HG02571 (cell line): ENCODE results near the gene KIF2A.
A peak's percentile ranks its signal among the peaks of the same experiment; 100 is the strongest.

ENCODE experiments used
- ATAC-seq: cut with Tn5 transposase; IDR thresholded peaks from one replicate; pipeline ENCODE4 v1.9.1; 2021; ENCODE audit warnings: mild to moderate bottlenecking, moderate library complexity; ENCODE audit not compliant: unreplicated experiment

KIF2A gene

DNA sequence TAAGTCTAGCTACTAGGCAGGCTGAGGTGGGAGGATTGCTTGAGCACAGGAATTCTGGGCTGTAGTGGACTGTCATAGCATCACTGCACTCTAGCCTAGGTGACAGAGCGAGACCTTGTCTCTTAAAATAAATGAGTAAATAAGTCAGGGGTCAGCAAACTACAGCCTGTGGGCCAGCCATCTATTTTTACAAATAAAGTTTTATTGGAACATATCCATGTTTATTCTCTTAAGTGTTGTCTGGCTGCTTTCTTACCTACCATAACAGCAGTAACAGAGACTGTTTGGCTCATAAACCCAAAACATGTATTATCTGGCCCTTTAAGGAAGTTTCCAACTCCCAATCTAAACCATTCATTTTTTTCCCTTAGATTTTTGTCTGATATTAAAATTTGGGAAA, 68.1 kb downstream of the KIF2A start:
- no peak for ATAC-seq

DNA sequence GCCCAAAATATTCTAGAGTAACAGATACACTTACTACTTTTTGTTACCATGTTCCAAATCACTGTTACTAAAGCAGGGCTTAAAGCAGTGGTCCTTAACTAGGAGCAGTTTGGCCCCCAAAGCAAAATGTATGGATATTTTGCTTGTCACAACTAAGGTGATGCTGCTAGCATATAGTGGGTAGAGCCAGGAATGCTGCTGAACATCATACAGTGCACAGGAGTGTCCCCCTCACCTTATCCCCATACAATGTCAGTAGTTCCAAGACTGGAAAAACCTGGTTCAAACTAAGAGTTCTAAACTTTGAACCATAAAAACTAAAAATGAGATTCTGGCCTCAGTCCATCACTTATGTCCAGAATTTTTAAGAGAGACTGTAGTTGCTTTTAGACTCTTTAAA, 69.6 kb downstream of the KIF2A start:
- ATAC-seq: no peak

DNA sequence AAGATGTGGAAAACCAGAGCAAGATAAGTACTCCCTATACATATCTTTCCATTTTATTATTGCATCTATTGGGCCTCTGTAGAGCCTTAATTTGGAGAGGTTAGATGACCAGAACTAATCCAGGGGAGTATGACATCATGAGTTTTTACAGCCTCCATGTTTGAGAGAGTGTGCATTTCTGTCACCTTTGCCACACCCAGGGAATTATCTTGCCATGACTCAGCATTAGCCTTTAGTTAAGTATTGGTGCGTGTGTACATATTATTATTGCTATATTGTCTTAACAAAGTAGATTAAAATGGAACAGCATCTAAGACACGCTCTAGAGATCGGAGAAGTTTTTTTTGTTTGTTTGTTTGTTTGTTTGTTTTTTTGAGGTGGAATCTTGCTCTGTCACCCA, 70.1 kb downstream of the KIF2A start:
- ATAC-seq: no peak

DNA sequence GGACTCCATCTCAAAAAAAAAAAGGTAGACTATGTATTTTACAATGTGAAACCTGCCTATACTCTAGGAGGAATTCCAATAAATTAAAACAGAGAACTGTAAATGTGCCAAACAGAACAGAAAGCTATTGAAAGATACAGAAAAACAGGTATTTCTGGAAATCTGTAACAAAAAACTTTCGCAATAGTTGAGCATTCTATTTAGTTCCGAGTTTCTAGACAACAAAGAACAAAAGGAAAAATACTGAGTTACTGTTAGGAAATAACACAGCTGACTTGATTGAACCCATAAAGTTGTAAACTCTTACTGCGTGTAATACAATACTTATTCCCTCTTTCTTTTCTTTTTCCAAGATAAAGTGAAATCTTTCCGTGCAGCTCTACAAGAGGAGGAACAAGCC, 79.1 kb downstream of the KIF2A start:
- ATAC-seq: no peak

DNA sequence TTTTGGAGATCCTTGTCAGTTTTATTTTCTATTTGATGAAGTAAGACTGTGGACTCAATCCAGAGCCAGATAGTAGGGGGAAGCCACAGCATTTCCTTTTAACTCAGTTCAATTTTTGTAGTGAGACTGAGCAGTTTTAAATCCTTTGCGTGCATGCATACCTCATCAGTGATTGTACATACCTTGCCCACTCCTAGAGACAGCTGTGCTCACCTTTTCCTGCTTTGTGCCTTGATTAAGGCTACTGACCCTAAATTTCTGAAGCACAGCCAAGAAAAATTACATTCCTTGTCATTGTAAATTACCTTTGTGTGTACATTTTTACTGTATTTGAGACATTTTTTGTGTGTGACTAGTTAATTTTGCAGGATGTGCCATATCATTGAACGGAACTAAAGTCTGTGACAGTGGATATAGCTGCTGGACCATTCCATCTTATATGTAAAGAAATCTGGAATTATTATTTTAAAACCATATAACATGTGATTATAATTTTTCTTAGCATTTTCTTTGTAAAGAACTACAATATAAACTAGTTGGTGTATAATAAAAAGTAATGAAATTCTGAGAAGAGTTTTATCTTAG, 79.9 kb downstream of the KIF2A start:
- ATAC-seq: no peak

DNA sequence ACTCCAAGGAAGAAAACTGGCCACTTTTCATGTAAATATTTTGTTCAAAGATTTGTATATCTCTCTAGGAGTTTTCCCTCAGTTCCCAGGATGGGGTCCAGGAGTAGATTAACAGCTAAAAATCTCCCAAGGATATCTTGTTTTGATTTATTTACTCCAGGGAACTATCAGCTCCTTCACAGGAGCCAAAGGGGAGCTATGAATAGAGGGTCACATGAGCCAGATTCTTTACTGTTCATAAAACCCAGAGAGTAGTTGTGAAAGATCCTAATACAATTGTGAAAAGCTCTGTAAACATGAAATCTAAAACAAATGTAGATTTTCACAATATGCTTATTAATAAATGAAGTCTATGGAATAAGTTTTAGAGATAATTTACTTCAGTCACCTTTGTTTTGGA, 80.8 kb downstream of the KIF2A start:
- ATAC-seq: no peak

DNA sequence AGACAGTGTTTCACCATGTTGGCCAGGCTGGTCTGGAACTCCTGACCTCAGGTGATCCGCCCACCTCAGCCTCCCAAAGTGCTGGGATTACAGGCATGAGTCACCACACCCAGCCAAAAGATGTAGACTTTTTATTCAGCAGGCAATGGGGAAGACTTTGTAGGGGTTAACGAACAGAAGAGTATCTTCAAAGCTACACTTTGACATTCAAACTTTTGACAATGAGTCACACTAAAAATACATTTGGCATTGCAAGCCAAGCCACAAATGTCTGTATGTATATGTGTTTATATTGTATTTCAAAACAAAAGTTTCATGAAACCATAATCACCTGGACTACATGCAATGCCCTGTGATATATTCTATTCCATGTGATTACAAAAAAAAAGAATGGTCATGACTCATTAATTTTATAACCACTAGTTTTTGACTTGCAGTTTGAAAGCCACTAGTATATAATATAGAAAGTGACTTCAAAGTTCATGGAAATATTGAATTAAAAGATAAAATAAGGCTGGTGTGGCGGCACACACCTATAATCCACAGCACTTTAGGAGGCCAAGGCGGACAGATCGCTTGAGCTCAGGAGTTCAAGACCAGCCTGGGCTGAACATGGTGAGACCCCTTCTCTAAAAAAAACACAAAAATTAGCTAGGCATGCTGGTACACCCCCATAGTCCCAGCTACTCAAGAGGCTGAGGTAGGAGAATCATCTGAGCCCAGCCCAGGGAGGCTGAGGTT, 89.4 kb downstream of the KIF2A start:
- ATAC-seq: no peak

DNA sequence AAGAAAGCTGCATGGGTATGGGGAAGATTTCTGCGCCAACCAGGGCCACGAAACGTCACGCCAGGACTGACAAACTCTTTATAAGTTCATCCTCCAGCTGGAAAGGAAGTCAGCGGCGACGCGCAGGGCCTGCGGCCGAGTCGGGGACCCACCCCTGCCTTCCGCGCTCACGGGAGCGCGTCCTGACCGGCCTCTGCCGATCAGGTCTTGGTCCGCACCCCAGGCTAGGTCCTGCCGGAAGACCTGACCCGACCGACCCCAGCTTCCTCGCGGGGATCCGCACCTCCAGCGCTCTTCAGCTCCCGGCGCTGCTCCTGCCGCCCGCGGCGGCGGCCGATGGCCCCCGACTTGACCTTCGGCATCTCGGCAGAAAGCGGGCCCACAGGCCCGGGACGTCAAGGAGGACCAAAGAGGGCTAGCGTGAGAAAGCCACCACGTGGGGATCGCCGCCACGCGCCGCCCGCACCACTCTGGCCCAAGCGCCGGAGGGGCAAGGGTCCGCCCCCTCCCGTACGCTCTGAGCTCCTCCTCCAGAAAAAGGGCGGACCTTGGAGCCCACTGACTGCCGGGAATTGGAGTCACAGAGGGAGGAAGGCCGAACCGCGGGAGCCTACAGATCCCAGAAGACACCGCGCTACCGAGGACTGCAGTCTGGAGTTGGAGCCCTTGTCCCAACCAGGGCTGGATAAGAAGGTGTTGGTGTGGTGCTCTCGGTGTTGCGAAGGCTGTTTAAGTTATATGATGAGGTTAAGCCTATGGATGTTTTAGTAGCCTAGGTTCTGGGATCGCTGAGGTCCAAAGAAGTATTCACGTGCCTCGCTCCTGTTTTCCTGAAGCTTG, 97.6 kb downstream of the KIF2A start, which contains the start of gene DIMT1:
TSS of gene DIMT1 (minus strand) at position 495 of the 840 bp plus-strand sequence. CDS start at position 362, 133 bp downstream.
- ATAC-seq: peak; percentile 98

DNA sequence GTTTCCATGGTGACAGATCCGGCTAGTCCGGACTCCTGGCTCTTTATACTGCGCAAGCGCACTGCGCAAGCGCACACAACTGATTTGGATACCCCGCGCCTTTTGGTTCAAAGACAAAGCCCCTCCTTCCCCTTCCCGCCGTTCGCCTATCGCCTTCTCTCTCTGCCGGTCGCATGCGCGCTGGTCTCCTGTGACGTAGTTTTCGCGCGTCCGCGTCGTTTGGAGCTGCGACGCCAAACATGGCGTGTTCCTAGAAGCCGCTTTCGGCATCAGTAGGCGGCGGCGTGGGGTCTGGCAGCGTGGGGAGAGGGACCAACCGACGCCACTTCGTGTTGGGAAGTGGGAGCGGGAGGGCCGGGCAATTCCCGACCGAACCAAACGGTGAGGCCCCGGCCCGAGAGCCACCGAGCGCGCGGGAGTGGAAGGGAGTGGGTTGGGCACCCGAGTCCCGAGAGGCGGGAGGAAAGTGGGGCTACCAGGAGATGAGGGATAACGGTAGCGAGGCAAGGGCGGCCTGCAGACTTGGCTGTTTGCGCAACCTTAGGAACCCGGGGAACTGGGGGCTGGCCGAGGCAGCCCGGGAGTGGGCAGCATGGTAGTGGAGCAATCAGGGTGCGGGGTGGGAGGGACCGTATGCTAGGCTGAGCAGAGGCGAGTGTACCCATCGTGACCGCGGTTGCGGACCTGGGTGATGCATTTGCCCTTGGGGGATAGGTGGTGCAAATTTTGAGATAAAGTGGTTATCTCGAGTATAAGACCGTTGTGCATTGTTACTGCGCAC, 106.7 kb downstream of the KIF2A start, which contains the start of gene IPO11:
TSS of gene IPO11 (plus strand) at position 215 of the 781 bp plus-strand sequence. CDS start 24,517 bp downstream, outside the sequence.
- ATAC-seq: peak; percentile 97

DNA sequence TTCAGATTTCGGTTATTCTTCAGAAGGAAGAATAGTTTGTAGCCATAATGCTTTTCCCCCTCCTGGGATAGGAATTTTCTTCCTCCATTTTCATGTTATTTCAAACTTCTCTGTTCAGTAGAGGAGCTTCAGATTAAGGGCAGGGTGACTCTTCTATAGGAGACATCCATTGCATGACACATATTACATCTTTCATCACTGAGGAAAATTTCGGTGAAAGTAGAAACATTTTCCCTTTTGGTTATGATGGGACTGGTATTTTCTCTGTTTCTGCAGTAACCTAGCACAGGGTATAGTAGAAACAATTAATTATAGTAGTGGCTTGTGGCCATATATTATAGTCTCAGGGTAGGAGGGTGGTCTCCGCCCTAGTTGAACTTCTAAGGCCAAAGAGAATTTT, 107.7 kb downstream of the KIF2A start:
- ATAC-seq: no peak

DNA sequence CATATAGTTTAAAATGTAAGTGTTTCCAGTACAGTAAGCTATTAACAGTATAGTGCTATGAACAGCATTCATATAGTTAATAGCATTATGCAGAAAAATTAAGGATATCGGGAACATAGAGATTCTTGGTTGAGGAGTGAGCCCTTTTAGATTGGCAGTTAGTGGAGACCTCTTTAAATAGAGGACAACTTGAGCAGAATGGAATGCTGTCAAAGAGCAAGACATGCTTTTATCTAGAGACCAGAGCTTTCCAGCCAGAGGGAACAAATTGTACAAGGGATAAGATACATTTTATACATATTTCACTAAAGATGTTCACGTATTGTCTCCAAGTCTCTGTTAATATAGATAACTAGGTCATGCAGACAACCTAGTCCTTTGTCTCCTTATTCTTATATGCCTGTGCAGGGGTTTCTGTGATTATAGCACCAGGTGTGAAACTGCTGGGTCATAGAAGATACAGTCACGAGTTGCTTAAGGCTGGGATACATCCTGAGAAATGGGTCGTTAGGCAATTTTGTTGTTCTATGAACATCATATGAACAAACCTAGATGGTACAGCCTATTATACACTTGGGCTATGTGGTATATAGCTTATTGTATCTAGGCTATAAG, 112.6 kb downstream of the KIF2A start:
- no peak for ATAC-seq

DNA sequence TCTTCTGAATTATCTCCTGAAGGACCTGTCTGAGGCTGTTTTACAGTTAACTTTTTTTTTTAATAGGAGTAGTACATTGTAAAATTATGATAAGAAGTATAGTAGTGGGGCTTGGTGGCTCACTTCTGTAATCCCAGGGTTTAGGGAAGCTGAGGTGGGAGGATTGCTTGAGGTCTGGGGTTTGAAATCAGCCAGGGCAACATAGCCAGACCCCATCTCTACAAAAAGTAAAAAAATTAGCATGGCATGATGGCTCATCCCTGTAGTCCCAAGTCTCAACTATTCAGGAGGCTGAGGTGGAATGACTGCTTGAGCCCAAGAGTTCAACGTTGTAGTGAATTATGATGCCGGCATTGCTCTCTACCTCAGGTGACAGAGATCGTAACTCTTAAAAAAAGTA, 113.6 kb downstream of the KIF2A start:
- ATAC-seq: no peak

DNA sequence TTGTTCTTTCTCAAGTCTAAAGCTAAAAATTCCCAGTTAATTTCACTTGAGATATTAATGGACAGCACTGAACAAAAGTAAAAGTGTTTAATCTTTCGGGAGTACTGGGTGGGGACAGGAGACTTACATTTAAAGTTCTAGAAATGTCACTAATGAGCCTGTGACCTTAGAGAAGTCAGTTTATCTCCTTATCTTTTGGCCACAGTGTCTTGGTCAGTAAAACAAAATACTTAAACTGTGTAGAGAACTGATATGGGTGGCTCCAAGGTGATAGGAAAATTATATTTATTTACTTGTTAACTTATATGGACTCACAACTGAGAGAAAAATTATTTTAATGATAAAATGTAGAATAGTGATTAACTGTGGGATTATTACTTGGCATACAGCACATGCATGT, 115.4 kb downstream of the KIF2A start:
- ATAC-seq: no peak

DNA sequence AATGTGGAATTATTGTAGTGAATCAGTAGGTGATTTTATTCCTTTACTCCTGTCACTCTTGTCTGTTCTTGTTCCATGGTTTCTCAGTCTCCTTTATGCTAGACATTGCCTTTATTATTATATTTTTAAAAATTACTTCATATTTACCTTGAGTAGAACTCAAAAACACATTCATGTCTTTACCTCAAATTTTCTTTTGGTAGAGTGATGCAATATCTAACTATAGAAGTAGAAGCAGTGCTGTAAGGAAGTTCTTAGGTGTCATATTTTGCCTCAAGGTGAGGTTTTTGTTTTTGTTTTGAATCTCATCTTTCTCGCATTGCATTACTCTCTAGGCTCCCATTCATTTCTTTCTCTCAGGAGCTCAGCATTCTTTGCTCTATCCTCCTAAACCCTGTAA, 118.8 kb downstream of the KIF2A start:
- ATAC-seq: no peak

DNA sequence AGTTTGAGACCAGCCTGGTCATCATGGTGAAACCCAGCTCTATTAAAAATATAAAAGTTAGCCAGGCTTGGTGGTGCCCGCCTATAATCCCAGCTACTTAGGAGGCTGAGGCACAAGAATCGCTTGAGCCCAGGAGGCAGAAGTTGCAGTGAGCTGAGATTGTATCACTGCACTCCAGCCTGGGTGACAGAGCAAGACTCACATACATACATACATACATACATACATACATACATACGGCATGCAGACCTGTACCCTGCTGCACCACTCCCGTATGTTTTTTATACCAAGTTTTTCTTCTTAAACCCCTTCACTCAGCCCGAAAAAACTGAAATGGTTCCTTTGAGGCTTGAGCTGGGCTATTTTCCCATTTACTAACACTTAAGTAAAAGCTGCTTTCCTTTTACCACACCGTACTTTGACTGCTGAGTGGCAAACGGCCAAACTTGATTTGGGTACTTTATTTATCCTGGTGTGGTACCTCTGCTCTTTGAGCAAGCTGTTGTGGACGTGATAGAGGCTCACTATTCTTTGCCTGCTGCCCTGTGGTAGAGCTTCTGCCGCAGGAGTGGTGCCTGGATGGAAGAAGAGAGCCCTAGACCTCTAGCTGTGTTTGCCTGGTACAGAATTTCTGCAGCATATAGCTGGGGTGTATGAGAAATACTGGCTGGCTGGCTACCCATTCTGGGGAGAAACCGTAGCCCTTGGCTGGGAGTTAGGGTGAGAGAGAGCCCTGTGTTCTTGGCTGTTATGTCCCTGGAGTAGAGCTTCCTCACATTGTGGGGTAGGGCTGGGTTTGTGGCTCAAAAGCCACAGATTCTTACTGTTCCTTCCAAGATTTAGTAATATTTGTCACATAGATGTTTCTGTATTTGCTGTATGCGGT, 126.0 kb downstream of the KIF2A start:
- no peak for ATAC-seq

DNA sequence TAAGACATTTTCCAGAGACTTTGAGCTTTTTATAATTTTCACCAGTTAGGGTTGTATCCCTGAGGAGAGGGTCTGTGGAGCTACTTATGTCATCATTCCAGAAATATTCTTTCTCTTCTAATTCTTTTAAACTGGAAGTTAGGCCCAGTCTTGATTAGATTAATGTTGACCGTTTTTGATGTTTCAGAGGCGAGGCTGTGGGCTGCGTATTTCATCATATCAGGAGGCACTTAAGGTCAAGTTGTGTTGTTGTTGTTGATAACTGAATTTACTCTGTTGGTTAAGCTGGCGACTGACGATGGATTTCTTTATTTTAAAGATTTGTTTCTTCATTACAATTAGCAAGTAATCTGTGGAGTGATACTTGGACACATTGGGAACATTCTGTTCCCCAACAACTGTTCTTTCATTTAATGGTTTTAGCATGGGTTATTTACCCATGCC, 126.6 kb downstream of the KIF2A start:
- no peak for ATAC-seq
